Smooth muscle cell (in vitro differentiated cells): ENCODE measurements around the gene EDAR. TPM values are rescaled to one million over a fixed set of nuclear protein-coding genes. Genes with fewer than 3 reads are reported as not detected.

Experiments used
- DNase-seq: peaks from one replicate; lab custom pipeline; 2025; ENCODE audit not compliant: unreplicated experiment; lab: John Stamatoyannopoulos, UW
- H2AFZ ChIP-seq: fragments of 200-600 bp; sonication (generic); 2 replicates; pipeline ENCODE4 v1.6.0; 2016; ENCODE audit warnings: antibody characterized with exemption, low read depth, mild to moderate bottlenecking
- H3F3A ChIP-seq: fragments of 200-600 bp; sonication (generic); 2 replicates; pipeline ENCODE4 v1.6.0; 2017; ENCODE audit warnings: antibody characterized with exemption, low read depth
- H3K27ac ChIP-seq: fragments of 200-600 bp; sonication (generic); 2 replicates; pipeline ENCODE4 v1.5.1; 2016; ENCODE audit warnings: low read depth, mild to moderate bottlenecking
- H3K27me3 ChIP-seq: fragments of 200-600 bp; sonication (generic); 2 replicates; pipeline ENCODE4 v1.6.1; 2016; ENCODE audit warnings: low read depth, mild to moderate bottlenecking
- H3K36me3 ChIP-seq: fragments of 200-600 bp; sonication (generic); 2 replicates; pipeline ENCODE4 v1.5.1; 2016; ENCODE audit warnings: low read depth
- H3K4me1 ChIP-seq: fragments of 200-600 bp; sonication (generic); 2 replicates; pipeline ENCODE4 v1.5.1; 2016; ENCODE audit warnings: low read depth
- H3K4me2 ChIP-seq: fragments of 200-600 bp; sonication (generic); 2 replicates; pipeline ENCODE4 v1.6.0; 2016; ENCODE audit warnings: mild to moderate bottlenecking
- H3K4me3 ChIP-seq: fragments of 200-600 bp; sonication (generic); 2 replicates; pipeline ENCODE4 v1.5.1; 2016; ENCODE audit warnings: mild to moderate bottlenecking
- H3K79me2 ChIP-seq: fragments of 200-600 bp; sonication (generic); 2 replicates; pipeline ENCODE4 v1.6.0; 2016; ENCODE audit warnings: low read depth, mild to moderate bottlenecking
- H3K9ac ChIP-seq: fragments of 200-600 bp; sonication (generic); 2 replicates; pipeline ENCODE4 v1.6.0; 2016; ENCODE audit warnings: low read depth
- H3K9me3 ChIP-seq: fragments of 200-600 bp; sonication (generic); replicated peaks from 2 replicates; pipeline ENCODE4 v1.5.1; 2016; ENCODE audit warnings: low read depth
- H4K20me1 ChIP-seq: fragments of 200-600 bp; sonication (generic); 2 replicates; pipeline ENCODE4 v1.6.0; 2016; ENCODE audit warnings: low read depth
- WGBS: methylation state at CpG from one replicate; pipeline ENCODE4 v1.1.7; 2016; ENCODE audit warnings: low lambda C conversion rate; 5-methylcytosine and 5-hydroxymethylcytosine counted together
- polyA plus RNA-seq: library from polyadenylated mRNA; unstranded; fragments of >200 nt; fragmentation: Nextera tagmentation; extraction: Ambion mirVana; gene quantifications from 2 replicates; pipeline ENCODE4 v1.2.1, GENCODE V29; 2016
- total RNA-seq: library from RNA; depleted of rRNA; stranded (reverse); fragments of >200 nt; gene quantifications from 2 replicates; pipeline ENCODE4 v1.2.3, GENCODE V29; 2014
- TF ChIP-seq, protein P1 (sequence below): fragments of 200-600 bp; sonication (generic); IDR thresholded peaks from 2 replicates; pipeline ENCODE4 v1.5.1; 2017; ENCODE audit warnings: borderline replicate concordance, mild to moderate bottlenecking, antibody characterized with exemption; ENCODE audit not compliant: insufficient read depth, poor library complexity, severe bottlenecking

Gene EDAR
- total and polyA plus RNA-seq, 2 experiments from 2014 or later: 0.09 TPM; not detected in 1

DNA sequence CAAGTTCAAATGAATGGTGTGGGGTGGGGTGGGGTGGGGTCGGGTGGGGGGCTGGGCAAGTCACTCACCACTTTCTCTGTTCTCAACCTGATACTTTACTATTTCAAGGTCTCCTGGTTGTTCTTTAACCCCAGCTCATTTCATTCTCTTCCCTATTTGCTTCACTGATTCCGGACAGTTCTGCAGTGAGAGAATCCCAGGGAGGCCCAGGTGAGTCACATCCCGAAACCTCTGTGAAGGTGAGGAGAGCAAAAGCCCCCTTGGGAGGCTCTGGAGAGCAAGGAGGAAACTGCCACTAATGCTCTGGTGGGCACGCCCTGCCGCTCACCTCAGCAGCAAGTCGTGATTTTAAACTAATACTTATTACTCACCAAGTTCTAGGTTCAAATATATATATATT lies 8.9 kb downstream of the EDAR start:
- Histone ChIP-seq H3K79me2 (no peaks in the 10 kb centered on the region), H3K4me1 (peaks cover 7% of the 10 kb centered on the region), H2AFZ (no peak overlapping the region), H3K4me3 (no peak overlapping the region), H4K20me1 (no peaks in the 10 kb centered on the region), H3K9ac (no peak overlapping the region), H3K27ac (no peak overlapping the region), H3K27me3 (peaks cover 25% of the 10 kb centered on the region), H3K4me2 (no peak overlapping the region), H3F3A (no peaks in the 10 kb centered on the region), H3K9me3 (no peaks in the 10 kb centered on the region), H3K36me3 (no peaks in the 10 kb centered on the region)
- DNase-seq: no peak
- WGBS: 89% methylated on average over 6 of the region's 6 CpGs
- TF ChIP-seq, protein P1, sequence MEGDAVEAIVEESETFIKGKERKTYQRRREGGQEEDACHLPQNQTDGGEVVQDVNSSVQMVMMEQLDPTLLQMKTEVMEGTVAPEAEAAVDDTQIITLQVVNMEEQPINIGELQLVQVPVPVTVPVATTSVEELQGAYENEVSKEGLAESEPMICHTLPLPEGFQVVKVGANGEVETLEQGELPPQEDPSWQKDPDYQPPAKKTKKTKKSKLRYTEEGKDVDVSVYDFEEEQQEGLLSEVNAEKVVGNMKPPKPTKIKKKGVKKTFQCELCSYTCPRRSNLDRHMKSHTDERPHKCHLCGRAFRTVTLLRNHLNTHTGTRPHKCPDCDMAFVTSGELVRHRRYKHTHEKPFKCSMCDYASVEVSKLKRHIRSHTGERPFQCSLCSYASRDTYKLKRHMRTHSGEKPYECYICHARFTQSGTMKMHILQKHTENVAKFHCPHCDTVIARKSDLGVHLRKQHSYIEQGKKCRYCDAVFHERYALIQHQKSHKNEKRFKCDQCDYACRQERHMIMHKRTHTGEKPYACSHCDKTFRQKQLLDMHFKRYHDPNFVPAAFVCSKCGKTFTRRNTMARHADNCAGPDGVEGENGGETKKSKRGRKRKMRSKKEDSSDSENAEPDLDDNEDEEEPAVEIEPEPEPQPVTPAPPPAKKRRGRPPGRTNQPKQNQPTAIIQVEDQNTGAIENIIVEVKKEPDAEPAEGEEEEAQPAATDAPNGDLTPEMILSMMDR: no peak

DNA sequence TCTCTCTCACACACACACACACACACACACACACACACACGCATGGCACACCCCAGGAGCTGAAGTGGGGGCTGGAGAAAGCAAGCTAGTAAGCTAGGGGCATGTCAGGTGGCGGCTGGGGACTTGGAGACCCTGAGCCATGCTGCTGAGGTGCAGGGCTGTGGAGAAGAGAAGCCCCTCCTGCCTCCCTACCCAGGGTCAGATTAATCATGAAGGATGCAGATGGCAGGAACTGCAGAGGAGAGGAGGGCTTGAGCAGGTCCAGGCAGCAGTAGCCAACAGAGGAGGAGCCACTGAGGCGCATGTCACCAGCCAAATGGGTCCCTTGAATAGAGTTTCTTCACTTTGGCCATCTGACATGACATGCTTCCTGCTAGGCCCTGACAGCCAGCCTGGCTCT lies 9.6 kb downstream of the EDAR start:
- Histone ChIP-seq H2AFZ (no peak overlapping the region), H3K4me1 (peaks cover 7% of the 10 kb centered on the region), H3K79me2 (no peaks in the 10 kb centered on the region), H3K36me3 (no peaks in the 10 kb centered on the region), H3K4me2 (no peak overlapping the region), H3K4me3 (no peak overlapping the region), H3K9ac (no peak overlapping the region), H4K20me1 (no peaks in the 10 kb centered on the region), H3F3A (no peaks in the 10 kb centered on the region), H3K27me3 (peaks cover 19% of the 10 kb centered on the region), H3K9me3 (no peaks in the 10 kb centered on the region), H3K27ac (no peak overlapping the region)
- WGBS: 94% methylated on average over 3 of the region's 3 CpGs
- no peak for DNase-seq
- TF ChIP-seq, protein P1: no peak

DNA sequence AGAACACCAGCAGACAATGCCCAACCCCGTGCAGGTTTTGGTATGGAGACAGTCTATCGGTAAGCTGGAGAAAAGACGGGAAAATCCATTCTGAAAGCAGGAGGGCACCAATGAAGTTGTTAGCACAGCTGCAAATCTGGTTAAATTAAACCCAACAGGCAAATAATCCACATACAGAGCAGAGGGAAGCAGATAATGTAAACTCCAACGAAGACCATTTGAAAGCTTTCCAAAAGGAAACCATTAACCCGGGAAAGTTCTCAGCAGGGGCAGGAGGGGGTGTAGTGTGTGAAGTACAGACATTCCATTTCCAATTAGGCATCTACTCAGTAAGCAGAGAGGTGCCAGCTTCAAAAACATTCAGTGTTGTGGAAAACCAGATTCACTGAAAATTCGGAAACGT lies 10.3 kb downstream of the EDAR start:
- no peaks in the 10 kb centered on the region for H3K9me3 ChIP-seq
- H3K4me1 ChIP-seq: peaks cover 7% of the 10 kb centered on the region
- H3K27me3 ChIP-seq: peaks cover 11% of the 10 kb centered on the region
- no peak overlapping the region for H2AFZ ChIP-seq
- WGBS: 69% methylated on average over 7 of the region's 7 CpGs
- no peaks in the 10 kb centered on the region for H4K20me1 ChIP-seq
- DNase-seq: no peak
- H3K4me2 ChIP-seq: no peak overlapping the region
- no peak overlapping the region for H3K9ac ChIP-seq
- no peak overlapping the region for H3K4me3 ChIP-seq
- TF ChIP-seq, protein P1: no peak
- H3K79me2 ChIP-seq: no peaks in the 10 kb centered on the region
- no peaks in the 10 kb centered on the region for H3K36me3 ChIP-seq
- H3F3A ChIP-seq: no peaks in the 10 kb centered on the region
- no peak overlapping the region for H3K27ac ChIP-seq

DNA sequence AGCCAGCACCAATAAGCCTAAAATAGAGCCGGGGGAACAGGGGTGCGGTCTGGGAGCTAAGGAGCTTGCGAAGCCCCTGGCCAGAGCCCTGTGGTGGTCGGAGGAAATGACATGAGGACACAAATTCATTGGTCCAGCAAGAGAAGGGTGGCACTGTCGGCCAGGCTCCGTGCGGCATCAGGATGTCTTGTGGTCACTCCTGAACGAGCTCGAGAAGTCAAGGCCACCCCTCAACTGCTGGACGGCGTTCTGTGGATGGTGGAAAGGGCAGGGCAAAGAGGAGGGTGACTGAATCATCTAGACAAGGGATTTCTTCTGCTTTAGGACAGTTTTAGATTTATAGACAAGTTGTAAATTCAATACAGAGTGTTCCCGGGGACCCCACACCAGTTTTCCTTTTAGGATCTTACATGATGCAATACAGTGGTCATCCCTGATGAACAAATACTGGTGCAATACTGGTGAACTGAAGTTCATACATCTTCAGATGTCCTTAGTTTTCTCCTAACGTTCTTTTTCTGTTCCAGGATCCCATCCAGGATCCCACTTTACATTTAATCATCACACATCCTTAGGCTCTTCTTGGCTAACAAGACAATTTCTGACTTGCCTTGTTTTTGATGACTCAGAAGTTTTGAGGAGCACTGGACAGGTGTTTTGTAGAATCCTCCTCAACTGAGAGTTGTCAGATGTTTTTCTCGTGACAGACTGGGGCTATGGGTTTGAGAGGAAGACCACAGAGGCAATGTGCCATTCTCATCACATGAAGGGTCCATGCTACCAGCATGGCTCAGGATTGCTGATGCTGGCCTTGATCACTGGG lies 13.2 kb downstream of the EDAR start:
- Histone ChIP-seq H3K79me2 (no peaks in the 10 kb centered on the region), H3K4me1 (peaks cover 7% of the 10 kb centered on the region), H2AFZ (no peak overlapping the region), H3K27ac (no peak overlapping the region), H3K4me3 (no peak overlapping the region), H4K20me1 (no peaks in the 10 kb centered on the region), H3K4me2 (no peak overlapping the region), H3F3A (no peaks in the 10 kb centered on the region), H3K9ac (no peak overlapping the region), H3K36me3 (no peaks in the 10 kb centered on the region), H3K27me3 (peaks cover 1% of the 10 kb centered on the region), H3K9me3 (no peaks in the 10 kb centered on the region)
- TF ChIP-seq, protein P1: no peak
- DNase-seq: no peak
- 94% methylated on average over 14 of the region's 14 CpGs for WGBS
